ENCODE data around the gene WDFY4. TPM values are rescaled to one million over a fixed set of nuclear protein-coding genes. Genes with fewer than 3 reads are reported as not detected.

The WDFY4 gene
- polyA plus RNA-seq, 1 of the 3 experiments (the other 2 are of a cell fraction): not detected

- no peaks in the 10 kb centered on the region for H3K27me3 ChIP-seq (ENCODE audit: insufficient read depth)
- no peak for DNase-seq
- no peak overlapping the region for H3K4me3 ChIP-seq (ENCODE audit: low read depth in 2 of 2, low read length in 1 of 2)
- no peaks in the 10 kb centered on the region for H3K9me3 ChIP-seq
- no peaks in the 10 kb centered on the region for H3K36me3 ChIP-seq (replicated peaks in 1 of 2; ENCODE audit: control insufficient read depth in 1 of 2, insufficient read depth in 2 of 2, low read length in 1 of 2)
- H3K4me2 ChIP-seq: no peak overlapping the region
- ChIA-PET POLR2A (no interaction called here), CTCF (interaction anchor here (1.0 to 6.1 kb wide), 2 partner anchors 35 to 291 kb away, joined by 3 to 41 read pairs; no protein-coding TSS in a partner anchor)
- no peaks in the 10 kb centered on the region for H3K79me2 ChIP-seq (ENCODE audit: insufficient read depth)
- H3F3A ChIP-seq (replicated peaks; ENCODE audit: insufficient read depth): no peaks in the 10 kb centered on the region
- H3K9me2 ChIP-seq: no peaks in the 10 kb centered on the region
- H3K9ac ChIP-seq: no peak overlapping the region
- H3K4me1 ChIP-seq (ENCODE audit: control insufficient read depth in 1 of 2, insufficient read depth in 2 of 2, low read depth in 1 of 2, low read length in 1 of 2): peaks cover 0 to 27% of the 10 kb centered on the region in 2 experiments; a peak in 1 of 4 replicates
- H2AFZ ChIP-seq (ENCODE audit: low read depth): no peak overlapping the region
- 49% methylated on average over 10 of the region's 10 CpGs for WGBS (ENCODE audit: low lambda C conversion rate)
- no peak overlapping the region for H3K27ac ChIP-seq (ENCODE audit: low read depth in 2 of 2, low read length in 1 of 2)
- TF ChIP-seq RFX5 (IDR thresholded peaks at IDR 0.05; ENCODE audit: low read length) (no peak), NRF1 (IDR thresholded peaks at IDR 0.05; ENCODE audit: low read depth, low read length) (no peak), GABPA (IDR thresholded peaks at IDR 0.05; ENCODE audit: low read depth) (no peak), SIN3A (IDR thresholded peaks at IDR 0.05; ENCODE audit: borderline replicate concordance, low read depth, low read length) (no peak)
- H4K20me1 ChIP-seq (ENCODE audit: insufficient read depth): no peaks in the 10 kb centered on the region
Observed at GRCh38 chr10:48947690-48948469, 263.2 kb downstream of the WDFY4 start.

GRCh38 chr10:48948470-48949037, 263.9 kb downstream of the WDFY4 start:
- Histone ChIP-seq H2AFZ (ENCODE audit: low read depth) (no peak overlapping the region), H3K4me3 (ENCODE audit: low read depth in 2 of 2, low read length in 1 of 2) (no peak overlapping the region), H3K27ac (ENCODE audit: low read depth in 2 of 2, low read length in 1 of 2) (no peak overlapping the region), H3K36me3 (replicated peaks in 1 of 2; ENCODE audit: control insufficient read depth in 1 of 2, insufficient read depth in 2 of 2, low read length in 1 of 2) (no peaks in the 10 kb centered on the region), H3F3A (replicated peaks; ENCODE audit: insufficient read depth) (no peaks in the 10 kb centered on the region), H4K20me1 (ENCODE audit: insufficient read depth) (no peaks in the 10 kb centered on the region), H3K27me3 (ENCODE audit: insufficient read depth) (no peaks in the 10 kb centered on the region), H3K9me3 (no peaks in the 10 kb centered on the region), H3K4me1 (ENCODE audit: control insufficient read depth in 1 of 2, insufficient read depth in 2 of 2, low read depth in 1 of 2, low read length in 1 of 2) (peaks cover 0 to 29% of the 10 kb centered on the region in 2 experiments; a peak in 1 of 4 replicates), H3K4me2 (no peak overlapping the region), H3K9me2 (no peaks in the 10 kb centered on the region), H3K9ac (no peak overlapping the region), H3K79me2 (ENCODE audit: insufficient read depth) (no peaks in the 10 kb centered on the region)
- no peak for DNase-seq
- ChIA-PET CTCF (interaction anchor here (0.9 to 6.1 kb wide), 3 partner anchors 33 to 291 kb away, joined by 3 to 41 read pairs (median 3); no protein-coding TSS in a partner anchor), POLR2A (no interaction called here)
- 23% methylated on average over 2 of the region's 2 CpGs for WGBS (ENCODE audit: low lambda C conversion rate)
- no peak for TF ChIP-seq TEAD4 (IDR thresholded peaks at IDR 0.05; ENCODE audit: borderline replicate concordance, insufficient read depth)
- TF ChIP-seq GATA2 (CRISPR knock-in tag; IDR thresholded peaks at IDR 0.05): peak; percentile 76

- no peaks in the 10 kb centered on the region for H4K20me1 ChIP-seq (ENCODE audit: insufficient read depth)
- ChIA-PET CTCF (interaction anchor here (0.9 to 6.1 kb wide), 4 partner anchors 29 to 467 kb away, joined by 3 to 41 read pairs (median 6); no protein-coding TSS in a partner anchor), POLR2A (interaction anchor here (1.1 kb wide), 1 partner anchor 24 kb away, joined by 3 read pairs; no protein-coding TSS in a partner anchor)
- WGBS (ENCODE audit: low lambda C conversion rate): 28% methylated on average over 7 of the region's 7 CpGs
- H3K9ac ChIP-seq: no peak overlapping the region
- H3F3A ChIP-seq (replicated peaks; ENCODE audit: insufficient read depth): no peaks in the 10 kb centered on the region
- H3K27ac ChIP-seq (ENCODE audit: low read depth in 2 of 2, low read length in 1 of 2): no peak overlapping the region
- H3K4me3 ChIP-seq (ENCODE audit: low read depth in 2 of 2, low read length in 1 of 2): no peak overlapping the region
- no peaks in the 10 kb centered on the region for H3K79me2 ChIP-seq (ENCODE audit: insufficient read depth)
- peak; percentile 63 for DNase-seq
- H3K9me2 ChIP-seq: no peaks in the 10 kb centered on the region
- no peaks in the 10 kb centered on the region for H3K36me3 ChIP-seq (replicated peaks in 1 of 2; ENCODE audit: control insufficient read depth in 1 of 2, insufficient read depth in 2 of 2, low read length in 1 of 2)
- H3K4me2 ChIP-seq: no peak overlapping the region
- no peaks in the 10 kb centered on the region for H3K27me3 ChIP-seq (ENCODE audit: insufficient read depth)
- H3K4me1 ChIP-seq (ENCODE audit: control insufficient read depth in 1 of 2, insufficient read depth in 2 of 2, low read depth in 1 of 2, low read length in 1 of 2): peaks cover 0 to 23% of the 10 kb centered on the region in 2 experiments; a peak in 1 of 4 replicates
- no peak overlapping the region for H2AFZ ChIP-seq (ENCODE audit: low read depth)
- no peaks in the 10 kb centered on the region for H3K9me3 ChIP-seq
- TF ChIP-seq GATA2 (CRISPR knock-in tag; IDR thresholded peaks at IDR 0.05): peak; percentile 84
- peak; percentile 90 for TF ChIP-seq RFX5 (IDR thresholded peaks at IDR 0.05; ENCODE audit: low read length)
- 0 out of 2 replicates have a peak, but pooled peaks have one; percentile 11 for TF ChIP-seq FOXJ3 (CRISPR knock-in tag; IDR thresholded peaks at IDR 0.05)
- TF ChIP-seq ZBTB33 (IDR thresholded peaks at IDR 0.05; ENCODE audit: borderline replicate concordance, low read depth): no peak
- no peak for TF ChIP-seq SIN3A (IDR thresholded peaks at IDR 0.05; ENCODE audit: borderline replicate concordance, low read depth, low read length)
- no peak for TF ChIP-seq EZH2phosphoT487 (IDR thresholded peaks at IDR 0.05; ENCODE audit: borderline replicate concordance, low read depth)
- TF ChIP-seq IRF3 (IDR thresholded peaks at IDR 0.05; ENCODE audit: low read depth, low read length): no peak
- TF ChIP-seq EP300 (IDR thresholded peaks at IDR 0.05; ENCODE audit: borderline replicate concordance in 1 of 2, low read depth in 1 of 2, low read length in 1 of 2): peak in 1 of 2 experiments; percentile 61; a peak in 2 of 4 replicates
- no peak for TF ChIP-seq SMC3 (IDR thresholded peaks at IDR 0.05; ENCODE audit: low read depth, low read length)
- TF ChIP-seq RAD21 (IDR thresholded peaks at IDR 0.05; ENCODE audit: low read length): no peak
- no peak for TF ChIP-seq USF2 (IDR thresholded peaks at IDR 0.05; ENCODE audit: borderline replicate concordance, low read depth, low read length)
- no peak for TF ChIP-seq TEAD4 (IDR thresholded peaks at IDR 0.05; ENCODE audit: borderline replicate concordance, insufficient read depth)
Observed at GRCh38 chr10:48951707-48952106, 267.0 kb downstream of the WDFY4 start.
